A673 (cell line): Measurements from ENCODE around the gene SHROOM3.

ENCODE experiments used
- EZH2 ChIP-seq: fragments of 200-600 bp; sonication (generic); IDR thresholded peaks from 2 replicates; pipeline ENCODE4 v1.6.1; 2017; ENCODE audit warnings: borderline replicate concordance, low read depth, mild to moderate bottlenecking, mixed read lengths, antibody characterized with exemption, low read length; ENCODE audit not compliant: poor library complexity, severe bottlenecking
- TF ChIP-seq, protein P1 (sequence below): fragments of 300-800, 200-600 bp; sonication (generic); conservative IDR thresholded peaks from 2 replicates; pipeline ENCODE4 v1.5.1; 2017; ENCODE audit warnings: low read depth, mild to moderate bottlenecking, antibody characterized with exemption, low read length, moderate library complexity, mixed read lengths

DNA sequence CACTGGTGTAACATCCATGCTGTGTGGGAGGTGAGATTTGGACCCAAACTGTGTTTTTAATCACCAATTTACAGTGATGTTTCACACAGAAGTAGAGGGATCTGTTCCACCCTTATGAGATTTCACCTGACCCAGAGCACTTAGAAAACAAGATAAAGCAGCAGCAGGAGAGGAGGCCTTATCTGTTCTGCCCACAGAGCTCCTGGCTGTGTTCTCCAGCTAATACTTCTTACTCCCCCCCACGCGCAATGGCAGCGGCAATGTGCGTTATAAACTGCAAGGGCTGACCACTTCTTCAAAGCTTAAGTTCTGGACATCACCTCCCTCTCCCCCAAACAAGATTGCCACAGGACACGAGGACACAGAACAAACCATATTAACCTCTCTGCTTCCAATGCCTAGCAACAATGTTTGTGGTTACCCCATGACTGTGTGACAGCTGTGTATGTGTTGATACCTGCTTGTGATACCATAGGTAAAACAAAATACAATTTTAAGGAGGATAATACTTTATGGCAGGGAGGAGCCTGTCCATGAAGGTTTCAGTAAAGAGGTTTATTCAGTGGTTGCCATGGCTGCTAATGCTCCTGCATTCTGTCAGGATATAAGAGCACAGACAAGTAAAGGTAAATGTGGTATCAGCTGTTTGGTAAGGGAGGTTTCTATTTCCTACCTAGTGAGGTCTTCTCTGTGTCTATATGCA is 252.9 kb downstream of the SHROOM3 start:
- TF ChIP-seq EZH2 = no peak
- TF ChIP-seq, protein P1, sequence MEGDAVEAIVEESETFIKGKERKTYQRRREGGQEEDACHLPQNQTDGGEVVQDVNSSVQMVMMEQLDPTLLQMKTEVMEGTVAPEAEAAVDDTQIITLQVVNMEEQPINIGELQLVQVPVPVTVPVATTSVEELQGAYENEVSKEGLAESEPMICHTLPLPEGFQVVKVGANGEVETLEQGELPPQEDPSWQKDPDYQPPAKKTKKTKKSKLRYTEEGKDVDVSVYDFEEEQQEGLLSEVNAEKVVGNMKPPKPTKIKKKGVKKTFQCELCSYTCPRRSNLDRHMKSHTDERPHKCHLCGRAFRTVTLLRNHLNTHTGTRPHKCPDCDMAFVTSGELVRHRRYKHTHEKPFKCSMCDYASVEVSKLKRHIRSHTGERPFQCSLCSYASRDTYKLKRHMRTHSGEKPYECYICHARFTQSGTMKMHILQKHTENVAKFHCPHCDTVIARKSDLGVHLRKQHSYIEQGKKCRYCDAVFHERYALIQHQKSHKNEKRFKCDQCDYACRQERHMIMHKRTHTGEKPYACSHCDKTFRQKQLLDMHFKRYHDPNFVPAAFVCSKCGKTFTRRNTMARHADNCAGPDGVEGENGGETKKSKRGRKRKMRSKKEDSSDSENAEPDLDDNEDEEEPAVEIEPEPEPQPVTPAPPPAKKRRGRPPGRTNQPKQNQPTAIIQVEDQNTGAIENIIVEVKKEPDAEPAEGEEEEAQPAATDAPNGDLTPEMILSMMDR = no peak
